T47D (cell line): ENCODE data around the gene PPME1.
A peak's percentile ranks its signal among the peaks of the same experiment; 100 is the strongest.

Experiments
- DNase-seq, 2 experiments: peaks; one replicate each; pipeline versions ENCODE4 v3.0.0 to v3.0.0-alpha.2; 2011 to 2012; ENCODE audit warnings: low read depth in 1 of 2, low spot score in 1 of 2
- JUND ChIP-seq: IDR thresholded peaks from 2 replicates; pipeline ENCODE4 v1.6.1; 2012; ENCODE audit warnings: low read depth
- in situ Hi-C: cut with HindIII; loops from 2 replicates; pipeline ENCODE4 v1.10.0; 2016; ENCODE audit warnings: low sequenced_read_pairs, low pct_unique_long_range_greater_than_20kb

PPME1 gene

DNA sequence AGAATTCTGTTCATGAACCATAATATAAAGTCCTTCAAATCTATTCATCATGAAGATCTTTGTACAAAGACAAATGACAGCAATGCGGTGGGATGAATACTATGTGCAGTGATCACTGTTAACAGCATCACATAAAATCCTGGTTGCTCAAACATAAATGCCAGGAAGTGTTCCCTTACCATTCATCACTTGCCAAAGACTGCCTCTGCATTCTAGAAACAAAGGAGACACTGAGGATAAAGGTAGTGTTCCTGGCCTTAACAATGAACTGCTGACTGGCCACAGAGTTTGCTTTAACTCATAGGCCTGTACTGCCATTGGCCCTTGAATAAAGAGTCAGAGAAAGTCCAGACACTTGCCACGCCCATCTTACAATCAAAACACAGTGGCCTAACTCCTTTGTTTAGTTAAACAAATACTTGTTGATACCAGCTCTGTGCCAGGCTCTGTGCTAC is 29.8 kb upstream of the PPME1 start:
- DNase-seq, result peak in 1 of 2 experiments; percentile 78
- no peak for TF ChIP-seq JUND
- in situ Hi-C loops, result no loop called here

- no peak for DNase-seq
- no peak for TF ChIP-seq JUND
- in situ Hi-C loops, result no loop called here
Measured at GRCh38 chr11:74141908-74142307, 29.2 kb upstream of the PPME1 start.

DNA sequence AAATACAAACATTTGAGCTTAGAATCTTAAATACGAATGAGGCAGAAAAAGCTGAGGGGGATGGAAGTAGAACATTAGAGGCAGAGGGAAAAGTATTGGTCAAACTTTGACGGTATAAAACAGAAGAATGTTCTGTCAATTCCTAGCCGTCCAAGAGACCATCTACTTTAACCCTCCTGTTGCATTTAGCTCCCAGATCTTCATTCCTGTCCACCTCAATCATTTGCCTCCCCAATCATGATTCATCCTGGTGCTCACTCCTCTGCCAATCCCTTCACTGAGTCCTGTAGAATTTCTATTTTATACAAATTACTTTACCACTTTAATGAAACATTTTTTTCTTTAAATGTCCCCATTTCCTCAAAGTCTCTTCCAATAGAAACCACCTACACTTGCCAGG is 28.5 kb upstream of the PPME1 start:
- in situ Hi-C loops, result no loop called here
- TF ChIP-seq JUND, result no peak
- no peak for DNase-seq

GRCh38 chr11:74144592-74144991 is 26.5 kb upstream of the PPME1 start:
- TF ChIP-seq JUND, result no peak
- no peak for DNase-seq
- in situ Hi-C loops, result no loop called here

- no peak for TF ChIP-seq JUND
- no peak for DNase-seq
- in situ Hi-C loops, result no loop called here
Measured at GRCh38 chr11:74147199-74147929, 23.7 kb upstream of the PPME1 start.

- in situ Hi-C loops, result no loop called here
- TF ChIP-seq JUND, result no peak
- DNase-seq, result no peak
Measured at GRCh38 chr11:74153224-74153623, 17.9 kb upstream of the PPME1 start.

DNA sequence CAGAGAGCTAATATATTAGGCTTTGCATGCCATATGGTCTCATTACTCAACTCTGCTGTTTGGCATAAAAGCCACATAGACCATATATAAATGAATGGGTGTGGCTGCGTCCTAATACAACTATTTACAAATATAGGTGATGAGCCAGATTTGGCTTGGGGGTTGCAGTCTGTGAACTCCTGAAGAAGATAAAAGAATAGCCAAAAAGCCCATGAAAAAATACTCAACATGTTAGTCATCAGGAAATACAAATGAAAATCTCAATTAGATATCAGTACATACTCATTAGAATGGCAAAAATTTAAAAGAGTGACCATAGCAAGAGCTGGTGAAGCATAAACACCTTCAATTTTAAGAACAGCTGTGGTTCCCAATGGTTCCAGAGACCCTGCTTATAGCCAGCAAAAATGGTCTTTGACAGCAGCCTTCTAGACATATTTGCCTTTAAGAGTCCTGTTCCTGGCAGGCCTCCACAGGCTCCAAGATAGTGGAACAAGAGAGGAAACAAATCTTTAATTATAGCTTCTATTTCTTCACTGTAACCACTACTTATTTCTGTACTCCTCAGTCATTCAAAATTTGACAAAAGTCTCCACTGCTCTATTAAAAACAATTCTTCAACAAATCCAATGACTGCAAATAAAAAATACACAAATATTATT is 16.3 kb upstream of the PPME1 start:
- DNase-seq, result no peak
- in situ Hi-C loops, result no loop called here
- TF ChIP-seq JUND, result no peak

DNA sequence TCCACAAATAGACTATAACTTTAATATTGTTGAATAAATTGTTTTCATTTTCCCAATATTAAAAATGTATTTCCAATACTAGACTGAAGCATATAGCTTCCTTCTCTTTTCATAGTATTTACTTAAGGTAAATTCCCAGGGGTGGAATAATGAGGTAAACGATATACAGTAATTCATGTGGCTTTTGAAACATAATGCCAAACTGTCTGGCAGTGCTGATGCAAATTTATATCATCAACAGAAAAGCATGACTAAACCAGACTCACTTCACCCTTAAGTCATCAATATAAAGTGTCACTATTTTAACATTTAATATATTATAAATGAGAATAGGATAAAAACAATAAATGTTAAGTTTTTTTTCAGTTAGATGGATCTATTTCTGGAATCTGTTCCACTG is 13.9 kb upstream of the PPME1 start:
- TF ChIP-seq JUND, result no peak
- in situ Hi-C loops, result no loop called here
- no peak for DNase-seq

GRCh38 chr11:74159642-74160041 is 11.4 kb upstream of the PPME1 start:
- DNase-seq, result no peak
- no peak for TF ChIP-seq JUND
- in situ Hi-C loops, result no loop called here

DNA sequence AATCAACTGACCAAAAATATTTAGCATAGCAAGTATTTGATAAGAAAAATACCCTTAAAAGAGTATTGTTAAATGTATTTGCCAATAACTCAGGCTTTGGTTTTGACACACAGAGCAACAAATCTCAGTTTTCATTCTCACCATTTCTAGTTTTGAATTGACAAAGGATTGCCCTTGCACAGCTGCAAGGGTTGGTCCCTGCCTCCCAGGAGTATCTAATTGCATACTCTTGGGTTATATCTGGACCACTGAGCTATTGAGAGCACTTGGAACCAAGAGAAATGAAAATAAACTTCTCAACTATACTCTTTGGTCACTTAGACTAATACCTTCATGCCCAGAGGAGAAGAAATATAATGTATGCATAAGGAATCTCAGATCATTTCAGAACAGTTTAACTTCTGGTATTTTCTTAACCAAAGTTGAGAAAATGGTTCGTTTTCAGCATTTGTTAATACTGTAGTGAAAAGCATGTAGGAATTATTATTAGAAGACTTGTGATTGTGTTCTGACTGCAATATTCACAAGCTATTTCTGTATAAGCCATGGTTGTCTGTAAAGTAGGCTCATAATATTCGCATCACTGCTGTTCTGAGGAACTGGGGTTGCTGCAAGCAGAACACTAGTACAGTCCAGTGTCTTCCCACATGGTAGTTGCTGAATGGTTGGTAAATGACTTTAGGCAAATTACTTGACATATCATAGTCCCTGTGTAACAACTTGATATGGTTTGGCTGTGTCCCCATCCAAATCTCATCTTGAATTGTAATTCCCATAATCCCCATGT is 8.2 kb upstream of the PPME1 start:
- no peak for TF ChIP-seq JUND
- no peak for DNase-seq
- in situ Hi-C loops, result no loop called here

GRCh38 chr11:74168838-74169237 is 2.3 kb upstream of the PPME1 start:
- no peak for DNase-seq
- in situ Hi-C loops, result no loop called here
- TF ChIP-seq JUND, result no peak

DNA sequence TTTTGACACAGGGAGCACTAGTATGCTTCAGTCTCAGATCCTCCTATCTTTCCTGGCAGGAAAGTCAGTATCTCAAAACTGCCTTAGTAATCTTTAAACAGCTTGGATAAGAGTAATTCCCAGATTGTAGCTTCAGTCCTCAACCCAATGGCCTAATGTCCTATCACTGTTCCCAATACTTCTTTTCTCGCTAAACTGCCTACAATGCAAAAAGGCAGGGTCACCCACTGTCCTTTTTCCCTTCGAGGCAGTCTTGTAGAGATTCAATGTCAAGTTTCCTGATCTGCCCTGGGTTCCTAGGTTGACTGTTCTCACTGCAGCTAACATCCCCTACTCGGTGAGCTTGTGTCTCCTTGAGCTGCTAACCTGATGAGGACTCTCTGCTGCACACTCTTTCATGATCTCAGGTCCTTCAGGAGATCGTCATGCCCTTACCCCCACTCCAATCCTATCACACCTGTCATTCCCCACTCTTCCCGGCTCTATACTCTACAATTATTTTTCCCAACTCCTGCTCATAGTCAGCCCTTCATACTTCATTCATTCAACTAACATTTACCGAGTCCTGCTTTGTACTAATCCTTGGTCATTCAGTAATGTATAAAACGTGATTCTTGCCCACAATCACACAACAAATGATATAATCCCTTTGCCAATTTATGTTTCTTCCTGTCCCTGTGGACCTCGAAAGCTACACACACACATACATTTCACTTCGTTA is 1.2 kb upstream of the PPME1 start:
- no peak for DNase-seq
- TF ChIP-seq JUND, result no peak
- in situ Hi-C loops, result no loop called here
